K562 (cell line): ENCODE results near the gene MAGEB1.

Experiments
- EZH2 ChIP-seq: IDR thresholded peaks from 2 replicates; pipeline ENCODE4 v1.6.1; 2012; ENCODE audit warnings: low read depth, mild to moderate bottlenecking, inconsistent platforms, low read length, borderline replicate concordance
- NR3C1 ChIP-seq: sonication (generic); formaldehyde crosslinking; IDR thresholded peaks from 2 replicates; pipeline ENCODE4 v1.8.1; 2022; ENCODE audit warnings: missing genetic modification reagents
- RNF219 ChIP-seq: fragments of 250-450 bp; sonication (Bioruptor Pico); IDR thresholded peaks from 2 replicates; pipeline ENCODE4 v1.5.0; 2022; ENCODE audit warnings: mild to moderate bottlenecking

- no peak for TF ChIP-seq RNF219 (CRISPR knock-in tag)
- no peak for TF ChIP-seq NR3C1 (CRISPR knock-in tag)
- TF ChIP-seq EZH2: no peak
Observed at GRCh38 chrX:30215357-30215843, 31.5 kb upstream of the MAGEB1 start, which contains the start of gene MAGEB2.
